HG02981 (cell line): Measurements from ENCODE around the gene SCYL1.

ENCODE experiments used
- ATAC-seq: cut with Tn5 transposase; IDR thresholded peaks from one replicate; pipeline ENCODE4 v1.9.1; 2021; ENCODE audit warnings: mild to moderate bottlenecking, moderate library complexity; ENCODE audit not compliant: unreplicated experiment

Gene SCYL1

DNA sequence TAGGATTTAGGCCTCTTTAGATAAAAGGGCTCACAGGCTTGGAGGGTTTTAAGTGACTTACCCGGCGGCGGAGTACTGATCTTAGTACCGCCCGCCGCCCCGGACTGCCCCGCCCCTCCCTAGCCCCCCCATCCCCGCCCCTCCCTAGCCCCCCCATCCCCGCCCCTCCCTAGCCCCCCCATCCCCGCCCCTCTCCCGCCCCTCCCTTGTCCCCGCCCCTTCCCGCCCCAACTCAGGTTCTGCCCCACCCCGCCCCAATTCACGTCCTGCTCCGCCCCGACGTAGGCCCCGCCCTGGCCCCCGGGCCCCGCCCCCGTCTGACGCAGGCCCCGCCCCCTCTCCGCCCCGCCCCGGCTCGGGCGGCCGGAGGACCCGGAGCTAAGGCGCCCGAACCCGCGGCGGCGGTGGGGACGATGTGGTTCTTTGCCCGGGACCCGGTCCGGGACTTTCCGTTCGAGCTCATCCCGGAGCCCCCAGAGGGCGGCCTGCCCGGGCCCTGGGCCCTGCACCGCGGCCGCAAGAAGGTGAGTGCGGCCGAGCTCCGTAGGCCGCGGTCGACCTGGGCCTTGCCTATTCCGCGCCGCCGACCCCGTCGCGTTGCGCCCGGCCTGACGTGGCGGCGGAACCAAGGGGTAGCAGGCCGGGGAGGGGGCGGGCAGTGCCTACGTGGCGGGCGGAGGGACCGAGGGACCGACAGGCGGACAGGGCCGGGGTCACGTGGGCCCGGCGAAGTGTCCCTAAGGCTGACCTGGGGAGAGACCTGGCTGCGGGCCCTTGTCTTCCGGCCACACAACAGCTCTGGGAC lies at the start of gene SCYL1:
Gene SCYL1, plus strand, starts transcription at position 343 of the 805 bp plus-strand sequence. Its CDS starts 71 bp downstream, at position 414.
- peak; percentile 43 for ATAC-seq

- ATAC-seq = no peak
These were observed 48.2 kb upstream of the SCYL1 start for GRCh38 chr11:65476632-65477148.

GRCh38 chr11:65477149-65477965 lies 47.5 kb upstream of the SCYL1 start:
- peak; percentile 76 for ATAC-seq

GRCh38 chr11:65478388-65479183 lies 46.3 kb upstream of the SCYL1 start:
- ATAC-seq = no peak

DNA sequence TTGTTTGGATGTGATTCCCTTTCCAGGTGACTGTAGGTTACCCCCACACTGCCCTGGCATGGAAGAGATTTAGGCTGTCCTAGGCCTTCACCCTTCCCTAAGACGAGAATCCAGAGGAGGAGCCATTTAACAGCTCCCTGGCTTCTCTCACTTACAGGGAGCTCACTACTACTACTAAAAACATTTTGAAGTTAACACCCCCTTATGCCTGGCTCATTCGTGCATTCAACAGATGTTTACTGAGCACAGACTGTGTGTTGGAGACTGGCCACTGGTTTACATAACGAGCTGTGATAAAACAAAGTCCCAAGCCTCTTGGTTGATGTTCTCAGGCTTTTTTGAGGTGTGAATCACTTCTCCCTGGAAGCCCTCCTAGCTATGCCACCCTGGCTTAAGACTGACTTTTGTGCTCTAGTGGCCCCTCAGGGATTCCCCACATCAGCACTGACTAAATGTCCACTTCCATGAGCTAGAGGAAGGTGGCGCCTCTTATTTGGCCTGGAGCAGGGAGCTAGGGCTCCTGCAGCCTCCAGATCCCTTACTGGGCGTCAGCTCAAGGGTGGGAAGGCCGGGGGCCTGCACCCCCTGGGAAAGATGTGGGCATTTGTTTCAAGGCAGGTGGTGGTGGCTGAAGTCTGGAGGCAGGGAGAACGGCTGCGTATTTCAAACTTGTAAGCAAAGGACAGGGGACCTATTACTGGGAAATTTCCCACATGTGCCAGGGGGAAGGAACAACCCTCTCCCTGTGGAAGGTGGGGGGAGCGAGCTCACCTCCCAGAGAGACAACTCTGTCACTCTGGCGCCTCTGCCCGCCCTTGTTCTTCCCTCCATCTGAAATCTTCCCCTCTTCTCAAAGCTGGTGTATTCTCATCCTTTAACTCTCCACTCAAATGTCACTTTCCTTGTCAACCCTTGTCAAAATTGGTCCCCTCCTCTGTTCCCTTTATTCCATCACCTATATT lies 45.4 kb upstream of the SCYL1 start:
- ATAC-seq = no peak

DNA sequence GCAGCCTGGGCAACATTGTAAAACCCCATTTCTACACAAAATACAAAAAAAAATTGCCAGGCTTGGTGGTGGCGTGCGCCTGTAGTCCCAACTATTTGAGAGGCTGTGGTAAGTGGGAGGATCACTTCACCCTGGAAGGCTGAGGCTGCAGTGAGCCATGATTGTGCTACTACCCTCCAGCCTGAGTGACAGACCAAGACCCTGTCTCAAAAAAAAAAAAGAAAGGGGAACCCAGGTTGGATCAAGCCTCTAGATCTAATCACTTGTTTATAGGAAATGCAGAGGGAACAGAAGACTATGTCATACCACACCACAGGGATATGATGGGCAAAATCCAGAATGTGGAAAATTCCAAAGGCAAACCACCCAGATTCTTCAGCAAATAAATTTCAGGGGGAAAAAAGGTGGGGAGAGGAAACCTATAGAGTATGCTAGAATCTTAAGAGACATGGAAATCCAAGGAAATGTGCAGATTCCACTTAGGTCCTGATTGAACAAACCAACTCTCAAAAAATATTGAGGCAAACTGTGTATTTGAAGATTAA lies 42.5 kb upstream of the SCYL1 start:
- no peak for ATAC-seq

DNA sequence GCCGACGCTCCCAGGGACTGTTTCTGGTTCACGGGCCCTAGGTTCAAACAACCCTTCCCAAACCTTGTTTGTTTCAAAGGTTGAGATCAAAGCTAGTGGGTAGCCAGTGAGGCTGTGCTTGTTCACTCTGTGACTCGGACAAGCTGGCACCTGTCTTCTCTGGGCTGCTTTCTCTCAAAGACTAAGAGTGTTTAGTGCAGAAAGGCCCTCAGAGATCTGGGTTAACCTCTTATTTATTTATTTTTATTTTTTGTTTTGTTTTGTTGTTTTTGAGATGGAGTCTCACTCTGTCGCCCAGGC lies 39.0 kb upstream of the SCYL1 start:
- no peak for ATAC-seq

DNA sequence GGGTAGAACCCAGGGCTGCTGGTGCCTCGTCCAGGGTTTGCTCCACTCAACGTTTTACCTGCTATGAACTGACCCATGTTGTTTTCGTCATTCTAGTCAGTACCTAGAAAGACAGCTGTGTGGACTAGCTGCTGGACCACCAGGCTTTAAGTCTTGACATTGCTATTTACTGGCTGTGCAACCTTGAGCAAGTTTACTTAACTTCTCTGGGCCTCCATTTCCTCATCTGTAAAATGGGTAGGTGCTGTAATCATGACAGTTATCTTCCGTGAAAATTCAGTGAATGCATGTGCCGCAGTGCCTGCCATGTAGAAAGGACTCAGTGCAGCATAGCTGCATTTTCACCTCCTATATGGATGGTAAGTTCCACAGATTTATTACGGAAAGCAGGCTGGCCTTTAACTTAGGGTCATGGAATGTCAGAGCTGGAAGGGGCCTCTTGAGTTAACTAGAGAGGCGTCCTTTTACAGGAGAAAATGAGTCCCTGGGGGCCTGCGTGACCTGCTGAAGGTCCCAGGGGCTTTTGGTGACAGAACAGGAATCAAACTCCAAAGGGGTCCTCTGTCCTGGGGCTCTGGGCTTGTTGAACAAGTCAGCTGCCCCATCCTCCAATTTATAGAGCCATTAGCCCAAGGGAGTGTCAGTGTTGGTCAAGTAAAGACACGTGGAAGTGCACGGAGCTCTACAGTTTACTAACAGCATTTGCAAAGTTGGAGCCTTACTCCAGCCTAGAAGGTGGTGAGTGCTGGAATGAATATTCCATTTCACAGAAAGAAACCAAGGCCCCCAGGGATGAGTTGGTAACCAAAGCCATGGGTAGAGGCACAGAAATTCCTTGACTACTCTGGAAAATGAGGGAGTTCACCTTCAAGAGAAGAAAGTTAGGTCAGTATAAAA lies 38.1 kb upstream of the SCYL1 start:
- ATAC-seq = no peak

DNA sequence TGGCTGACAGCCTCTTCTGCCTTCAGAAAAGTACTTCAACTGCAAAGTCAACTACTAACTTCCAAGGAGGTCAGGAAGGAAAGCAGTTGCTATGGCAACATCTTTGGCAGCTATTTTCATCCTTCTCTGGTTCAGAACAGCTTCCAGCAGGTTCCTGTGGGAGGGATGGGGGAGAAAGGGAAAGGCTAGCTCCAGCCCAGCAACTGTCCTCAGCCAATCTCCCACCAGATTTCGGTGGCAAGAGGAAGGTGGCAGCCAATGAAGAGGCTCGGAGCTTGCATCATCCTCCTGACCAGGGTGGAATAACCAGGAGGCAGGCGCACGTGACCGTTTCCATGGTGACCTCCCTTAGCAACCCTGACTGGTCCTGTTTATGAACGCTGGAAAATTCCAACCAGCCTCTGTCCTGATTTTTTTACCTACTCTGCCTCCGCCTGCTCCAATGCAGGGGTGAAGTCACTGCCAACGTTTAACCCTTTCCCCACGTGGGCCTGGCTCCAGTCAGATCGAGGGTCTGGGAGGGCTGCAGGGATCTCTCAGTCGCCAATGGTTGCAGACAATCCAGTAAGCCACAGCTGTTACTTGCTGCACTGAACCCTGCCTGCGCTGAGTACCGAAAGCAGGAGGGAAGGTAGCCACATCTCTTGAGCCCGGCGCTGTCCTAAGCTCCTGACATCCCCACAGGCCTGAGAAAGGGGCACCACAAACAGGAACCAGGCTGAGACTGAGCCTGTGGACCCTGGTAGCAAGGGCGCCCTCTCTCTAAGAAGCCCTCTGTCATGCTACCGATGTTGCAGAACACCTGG lies 37.2 kb upstream of the SCYL1 start:
- no peak for ATAC-seq

DNA sequence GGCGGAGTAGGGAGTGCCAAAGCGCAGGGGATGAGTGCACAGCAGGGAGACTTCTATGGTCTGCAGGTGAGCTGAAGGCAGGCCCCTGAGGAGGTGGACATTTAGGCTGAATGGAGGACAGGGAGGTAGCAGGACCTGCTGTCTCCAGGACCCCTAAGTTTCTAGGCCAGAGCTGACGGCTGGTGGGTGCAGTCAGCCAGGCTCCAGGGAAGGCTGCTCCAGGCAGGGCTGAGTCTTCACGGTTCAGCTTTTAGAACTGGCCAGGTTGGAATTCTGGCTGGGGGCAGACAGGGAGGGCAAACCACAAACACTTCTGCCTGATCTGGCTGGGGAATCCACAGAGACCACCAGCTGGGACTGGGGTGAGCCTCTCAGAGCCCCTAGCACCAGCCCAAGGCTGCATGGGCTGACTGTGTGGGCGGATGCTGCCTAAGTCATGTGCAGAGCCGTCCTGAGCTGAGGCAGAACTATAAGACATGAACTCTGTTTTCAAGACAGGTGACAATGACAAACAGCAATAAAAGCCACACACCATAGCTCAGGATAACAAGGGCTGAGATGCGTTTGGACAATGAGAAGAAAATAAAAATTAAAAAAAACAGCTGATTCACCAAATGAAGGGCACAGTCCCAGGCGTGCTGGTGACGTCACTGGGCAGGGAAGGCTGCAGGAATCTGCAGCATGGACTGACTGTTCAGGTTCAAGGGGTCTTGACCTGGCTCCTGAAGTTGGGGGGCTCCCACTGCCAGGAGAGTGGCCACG lies 36.4 kb upstream of the SCYL1 start:
- ATAC-seq = no peak

DNA sequence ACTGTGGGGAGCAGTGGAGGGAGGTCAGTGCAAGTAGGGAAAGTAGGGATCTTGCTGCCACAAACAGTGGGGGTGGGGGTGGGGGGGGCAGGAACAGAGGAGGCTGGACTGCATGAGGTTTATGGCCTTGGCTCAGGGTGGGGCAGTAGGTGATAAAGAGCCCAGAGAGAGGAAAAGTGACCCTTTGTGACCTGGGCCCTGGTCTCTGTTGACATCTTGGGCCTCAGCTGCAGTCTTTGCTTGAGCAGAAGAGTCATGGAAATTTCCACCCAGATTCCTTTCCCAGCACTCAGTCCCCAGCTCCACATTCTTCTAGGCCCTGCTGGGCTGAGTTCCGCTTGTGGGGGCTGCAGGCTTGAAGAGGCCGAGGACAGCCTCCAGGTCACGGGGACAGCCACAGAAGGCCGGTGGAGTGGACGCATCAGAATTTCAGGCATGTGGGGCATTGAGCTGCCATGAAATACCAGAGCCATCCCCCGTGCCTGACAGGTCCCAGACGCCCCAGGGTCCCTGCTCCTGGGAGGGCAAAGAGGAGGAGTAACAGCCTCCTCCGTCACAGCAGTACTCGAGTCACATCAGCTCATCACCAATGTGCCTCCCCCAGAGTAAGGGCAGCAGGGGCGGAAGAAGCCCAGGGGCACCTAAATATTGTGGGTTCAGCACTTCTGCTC lies 35.7 kb upstream of the SCYL1 start:
- no peak for ATAC-seq

- ATAC-seq = no peak
These were observed 35.1 kb upstream of the SCYL1 start for GRCh38 chr11:65489706-65490320.

DNA sequence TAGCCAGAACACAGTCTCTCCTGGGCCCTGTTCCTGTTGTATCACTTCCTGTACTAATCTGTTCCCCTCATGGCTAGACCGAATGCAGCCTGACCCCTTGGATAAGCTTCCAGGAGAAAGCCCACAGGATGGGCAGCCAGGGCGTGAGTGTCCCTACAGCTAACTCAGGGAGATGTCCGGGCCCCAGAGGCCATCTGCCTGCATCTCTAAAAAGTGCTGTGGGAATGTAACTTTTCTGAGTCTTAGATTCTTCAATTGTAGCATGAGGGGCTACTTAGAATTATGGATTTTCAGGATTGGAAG lies 33.8 kb upstream of the SCYL1 start:
- no peak for ATAC-seq

DNA sequence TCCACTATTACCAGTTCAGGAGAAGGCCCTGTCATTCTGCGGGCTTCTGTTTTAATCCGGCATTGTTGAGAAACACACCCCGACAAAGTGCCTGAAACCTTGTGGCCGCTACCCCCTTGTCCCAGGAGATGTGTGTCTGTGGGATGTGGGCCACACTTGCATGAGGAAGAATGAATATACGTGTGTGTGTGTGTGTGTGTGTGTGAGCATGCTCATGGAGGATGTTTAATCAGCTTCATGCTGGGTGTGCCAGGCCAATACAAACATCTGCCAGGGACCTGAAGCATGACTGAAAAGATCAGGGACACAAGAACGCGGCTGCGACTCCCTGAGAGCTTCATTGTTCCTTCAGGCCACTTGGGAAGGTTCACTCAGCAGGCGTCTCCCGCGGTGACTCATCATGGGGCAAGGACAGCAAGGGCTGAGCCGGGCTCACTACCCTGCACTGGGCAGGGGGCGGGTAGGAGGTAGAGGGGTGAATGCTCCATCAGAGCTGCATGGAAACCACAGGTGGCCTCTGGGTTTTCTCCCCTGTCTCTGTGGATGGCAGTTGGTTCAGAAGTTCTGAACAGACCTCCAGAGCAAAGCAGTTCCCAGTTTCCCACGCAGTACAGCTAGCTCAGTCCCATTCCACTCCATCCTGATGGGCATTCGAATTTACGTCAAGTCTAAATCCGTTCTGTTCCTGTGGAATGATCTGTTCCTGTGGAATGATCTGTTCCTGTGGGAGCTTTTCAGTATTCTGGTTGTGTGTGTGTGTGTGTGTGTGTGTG lies 33.1 kb upstream of the SCYL1 start:
- no peak for ATAC-seq

GRCh38 chr11:65492387-65492636 lies 32.6 kb upstream of the SCYL1 start:
- no peak for ATAC-seq
